Cardiac muscle cell (in vitro differentiated cells and primary cell): ENCODE results near the gene GUCY1A2. TPM values are rescaled to one million over a fixed set of nuclear protein-coding genes. Genes with fewer than 3 reads are reported as not detected.

Experiments
- DNase-seq, 2 donors: peaks; one replicate each; pipeline versions ENCODE4 v3.0.0 to v3.0.0-alpha.2; 2010 to 2017; ENCODE audit warnings: low read depth in 1 of 2, low spot score in 1 of 2
- H3K27ac ChIP-seq: fragments of 200-600 bp; sonication (generic); 2 replicates; pipeline ENCODE4 v1.5.1; 2016
- H3K27me3 ChIP-seq: fragments of 200-600 bp; sonication (generic); 2 replicates; pipeline ENCODE4 v1.6.0; 2016; ENCODE audit warnings: control low read depth
- H3K36me3 ChIP-seq: fragments of 200-600 bp; sonication (generic); 2 replicates; pipeline ENCODE4 v1.5.1; 2016; ENCODE audit warnings: control low read depth
- H3K4me1 ChIP-seq: fragments of 200-600 bp; sonication (generic); 2 replicates; pipeline ENCODE4 v1.8.1; 2017; ENCODE audit warnings: low read depth, mild to moderate bottlenecking, mixed run types
- H3K4me3 ChIP-seq: fragments of 200-600 bp; sonication (generic); 2 replicates; pipeline ENCODE4 v1.5.1; 2016; ENCODE audit warnings: mild to moderate bottlenecking
- H3K9me3 ChIP-seq: fragments of 200-600 bp; sonication (generic); 2 replicates; pipeline ENCODE4 v1.5.1; 2017; ENCODE audit warnings: low read depth, mild to moderate bottlenecking, control low read depth
- CTCF ChIP-seq: IDR thresholded peaks from 2 replicates; pipeline ENCODE4 v1.5.1; 2012; ENCODE audit warnings: low read depth, mild to moderate bottlenecking, low read length
- polyA plus RNA-seq: library from polyadenylated mRNA; unstranded; fragments of >200 nt; fragmentation: Nextera tagmentation; extraction: Ambion mirVana; gene quantifications from 2 replicates; pipeline ENCODE4 v1.2.1, GENCODE V29; 2016
- total RNA-seq: library from RNA; depleted of rRNA; stranded (reverse); fragments of >200 nt; gene quantifications from 2 replicates; pipeline ENCODE4 v1.2.3, GENCODE V29; 2016

Gene GUCY1A2
- total and polyA plus RNA-seq, 2 experiments from 2014 or later: 0.56 to 1.1 TPM

DNA sequence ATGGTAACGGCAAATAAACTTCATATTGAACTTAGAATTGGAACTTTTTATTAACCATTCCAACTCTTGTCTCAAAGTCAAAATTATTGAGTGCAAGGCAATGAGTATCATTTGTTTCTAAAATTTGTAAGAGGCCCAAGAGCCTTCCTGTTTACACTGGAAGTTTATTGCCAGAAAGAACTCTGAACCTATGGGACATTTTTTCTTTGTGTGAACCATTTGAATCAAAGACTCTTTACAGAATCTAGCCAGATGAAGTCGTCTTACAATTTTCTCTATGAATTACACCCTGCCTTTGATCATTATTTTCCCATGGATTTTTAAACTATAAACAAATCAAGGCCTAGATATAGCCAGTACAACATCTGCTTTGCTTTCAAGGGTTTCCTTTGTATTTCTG, 2.3 kb upstream of the GUCY1A2 start:
- DNase-seq: no peak
- H3K27me3 ChIP-seq: peaks cover 37% of the 10 kb centered on the region
- H3K36me3 ChIP-seq: no peaks in the 10 kb centered on the region
- H3K4me1 ChIP-seq: no peaks in the 10 kb centered on the region
- no peaks in the 10 kb centered on the region for H3K9me3 ChIP-seq
- H3K4me3 ChIP-seq: no peak overlapping the region
- no peak for TF ChIP-seq CTCF
- no peak overlapping the region for H3K27ac ChIP-seq

DNA sequence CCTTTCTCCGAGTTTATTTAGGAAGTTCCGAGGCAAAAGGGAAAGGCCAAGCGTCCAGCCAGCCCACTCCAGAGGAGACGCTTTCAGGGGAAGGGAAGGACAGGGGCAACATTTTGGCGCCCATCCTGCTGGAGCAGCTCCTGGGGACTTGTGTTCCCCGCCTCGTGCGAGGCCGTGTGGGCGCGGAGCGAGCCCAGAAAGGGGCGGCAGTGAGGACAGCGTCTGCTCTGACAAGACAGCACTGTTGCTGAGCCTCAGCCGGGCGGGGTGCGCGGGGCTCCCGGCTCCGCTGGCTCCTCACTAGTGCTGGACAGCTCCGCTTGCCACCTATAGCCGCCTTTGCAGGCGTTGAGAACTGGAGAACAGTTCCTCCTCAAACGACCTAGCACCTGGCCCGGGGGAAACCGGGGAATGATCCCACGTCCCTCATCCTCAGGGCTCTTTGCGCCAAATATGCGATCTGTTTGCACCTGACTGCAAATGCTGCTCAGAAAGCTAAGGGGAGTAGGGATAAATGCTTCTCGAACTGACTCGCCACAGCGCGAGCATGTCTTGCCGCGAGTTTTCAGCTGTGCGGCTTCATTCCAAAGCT, 722 bp upstream of the GUCY1A2 start:
- no peaks in the 10 kb centered on the region for H3K36me3 ChIP-seq
- DNase-seq: peak; percentile 83 to 91
- no peaks in the 10 kb centered on the region for H3K4me1 ChIP-seq
- TF ChIP-seq CTCF: peak; percentile 1
- H3K27me3 ChIP-seq: peaks cover 37% of the 10 kb centered on the region
- H3K9me3 ChIP-seq: no peaks in the 10 kb centered on the region
- H3K27ac ChIP-seq: no peak overlapping the region
- H3K4me3 ChIP-seq: peak overlapping the region; percentile 59

DNA sequence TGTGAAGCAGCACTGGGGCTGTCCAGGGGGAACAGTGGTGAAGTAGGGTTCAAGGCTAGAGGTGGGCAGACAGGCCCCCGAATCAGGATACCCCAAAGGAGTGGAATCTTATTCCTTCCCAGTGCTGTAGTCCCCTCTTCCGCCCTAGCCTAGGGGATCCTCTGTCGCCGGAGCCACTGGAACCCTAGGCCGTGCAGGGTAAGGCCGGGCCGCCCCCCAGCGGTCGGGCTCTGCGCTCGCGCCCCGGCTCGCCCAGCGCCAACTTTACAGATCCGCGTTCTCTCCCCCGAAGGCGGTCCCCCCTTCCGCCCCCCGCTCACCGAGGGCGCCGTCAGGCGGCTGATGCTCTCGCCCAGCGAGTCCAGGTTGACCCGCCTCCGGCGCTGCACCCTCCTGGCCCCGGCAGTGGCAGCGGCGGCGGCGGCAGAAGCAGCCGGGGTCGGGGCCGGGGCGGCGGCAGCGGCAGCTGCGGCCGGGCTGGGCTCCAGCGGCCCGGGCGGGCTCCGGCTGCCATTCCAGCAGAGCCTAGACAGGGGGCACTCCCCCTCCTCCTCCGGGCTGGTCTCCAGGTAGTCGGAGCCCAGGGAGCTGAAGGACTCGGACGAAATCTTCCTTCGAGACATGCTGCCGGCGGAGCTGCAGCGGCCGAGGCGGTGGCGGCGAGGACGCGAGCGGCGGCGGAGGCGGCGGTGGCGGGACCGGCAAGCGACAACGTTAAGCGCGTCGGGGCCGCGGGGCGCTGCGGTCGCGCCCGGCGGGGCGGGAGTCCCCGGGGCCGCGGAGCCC, 650 bp downstream of the GUCY1A2 start:
- DNase-seq: peak; percentile 73 to 76
- Histone ChIP-seq H3K4me3 (peak overlapping the region; percentile 59), H3K9me3 (no peaks in the 10 kb centered on the region), H3K27ac (no peak overlapping the region), H3K4me1 (no peaks in the 10 kb centered on the region), H3K36me3 (no peaks in the 10 kb centered on the region), H3K27me3 (peaks cover 37% of the 10 kb centered on the region)
- peak; percentile 74 for TF ChIP-seq CTCF

- H3K27ac ChIP-seq: no peak overlapping the region
- H3K9me3 ChIP-seq: no peaks in the 10 kb centered on the region
- H3K36me3 ChIP-seq: no peaks in the 10 kb centered on the region
- DNase-seq: peak in 1 of 2 donors; percentile 16
- peaks cover 33% of the 10 kb centered on the region for H3K27me3 ChIP-seq
- no peak for TF ChIP-seq CTCF
- peak overlapping the region; percentile 59 for H3K4me3 ChIP-seq
- H3K4me1 ChIP-seq: no peaks in the 10 kb centered on the region
Measured at GRCh38 chr11:107017104-107017432, 1.2 kb downstream of the GUCY1A2 start.

- no peak for TF ChIP-seq CTCF
- no peak overlapping the region for H3K27ac ChIP-seq
- peak in 1 of 2 donors; percentile 15 for DNase-seq
- H3K36me3 ChIP-seq: no peaks in the 10 kb centered on the region
- H3K4me1 ChIP-seq: no peaks in the 10 kb centered on the region
- H3K27me3 ChIP-seq: peaks cover 11% of the 10 kb centered on the region
- H3K9me3 ChIP-seq: no peaks in the 10 kb centered on the region
- no peak overlapping the region for H3K4me3 ChIP-seq
Measured at GRCh38 chr11:107014871-107015270, 3.4 kb downstream of the GUCY1A2 start.
